AG20443 (cell line): Measurements from ENCODE around the gene B3GNT9.

Source experiments
- DNase-seq: peaks from one replicate; pipeline ENCODE4 v3.0.0; 2012; ENCODE audit warnings: low spot score, mixed read lengths

The B3GNT9 gene

DNA sequence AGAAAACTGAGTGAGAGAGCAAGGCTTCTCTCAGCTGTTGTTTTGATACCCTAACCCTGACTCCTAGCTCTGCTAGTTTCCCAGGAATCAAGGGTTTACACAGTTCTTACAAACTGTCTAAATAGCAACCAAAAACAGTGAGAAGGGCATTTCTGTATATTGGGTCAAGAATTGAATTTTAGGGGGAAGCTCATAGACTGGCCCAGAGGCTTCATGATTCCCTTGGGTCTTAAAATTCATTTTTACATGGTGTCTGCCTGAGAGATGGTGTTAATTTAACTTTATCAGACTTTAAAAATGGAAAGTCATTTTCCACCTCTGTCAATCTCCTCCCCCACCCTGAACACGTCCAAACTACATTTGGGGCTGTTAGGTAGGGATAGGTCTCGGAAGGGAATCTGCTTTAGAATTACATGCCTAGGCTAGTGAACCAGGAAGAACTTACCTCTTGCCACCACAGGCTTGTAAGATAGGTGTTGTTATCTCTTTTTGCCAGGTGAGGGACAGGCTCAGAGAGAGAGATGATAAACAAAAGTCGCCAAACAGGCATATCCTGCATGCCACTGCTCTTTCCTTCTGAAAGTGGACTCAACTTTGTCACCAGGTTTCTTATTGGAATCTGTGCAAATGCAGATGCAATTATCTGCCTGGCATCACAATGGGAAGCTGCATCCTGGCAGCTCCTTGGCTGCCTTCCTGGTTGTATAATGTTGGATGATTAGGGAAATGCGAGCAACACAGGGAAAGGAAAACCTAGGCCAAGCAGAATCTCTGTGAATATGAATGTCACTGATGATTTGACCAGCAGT lies 38.0 kb downstream of the B3GNT9 start:
- DNase-seq: no peak

- DNase-seq: no peak
Observed at GRCh38 chr16:67111951-67112444, 38.8 kb downstream of the B3GNT9 start.

DNA sequence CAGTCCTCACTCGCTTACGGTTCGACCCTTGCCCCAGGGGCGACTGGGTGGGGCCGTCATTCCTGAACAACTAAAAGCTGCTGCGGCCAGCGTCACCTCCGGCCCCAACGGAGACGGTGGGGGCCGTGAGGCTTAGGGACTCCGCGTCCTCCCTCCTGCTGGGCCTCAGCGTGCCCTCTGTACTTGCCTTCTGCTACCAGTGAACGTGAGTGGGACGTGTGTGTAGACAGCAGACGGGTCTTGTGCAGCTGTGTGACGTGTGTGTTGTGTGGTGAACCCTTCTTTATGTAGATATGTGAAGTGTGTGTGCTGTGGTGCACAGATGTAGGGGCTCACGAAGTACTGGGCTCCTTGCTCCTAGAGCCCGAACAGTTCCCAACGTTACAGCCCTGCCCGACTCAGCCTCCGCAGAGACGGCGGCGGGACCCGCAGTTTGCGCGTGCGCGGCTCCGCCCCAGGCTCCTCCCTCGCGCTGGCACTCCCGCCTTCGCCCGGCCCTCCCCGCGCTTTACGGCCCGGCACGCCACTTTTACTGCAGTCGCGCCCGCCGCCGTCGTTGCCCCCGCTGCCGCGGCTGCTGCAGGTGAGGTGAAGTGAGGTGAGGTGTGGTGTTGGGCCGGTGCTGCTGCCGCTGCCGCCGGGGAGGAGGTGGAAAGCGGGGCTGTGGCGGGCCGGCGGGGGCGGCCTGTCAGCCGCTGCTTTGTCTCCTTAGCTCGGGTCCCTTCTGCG lies 41.2 kb downstream of the B3GNT9 start, which contains the start of gene PHAF1:
PHAF1 (plus strand) TSS at position 535 of the 729 bp plus-strand sequence. CDS start 235 bp downstream, outside the sequence.
- peak; percentile 100 for DNase-seq

DNA sequence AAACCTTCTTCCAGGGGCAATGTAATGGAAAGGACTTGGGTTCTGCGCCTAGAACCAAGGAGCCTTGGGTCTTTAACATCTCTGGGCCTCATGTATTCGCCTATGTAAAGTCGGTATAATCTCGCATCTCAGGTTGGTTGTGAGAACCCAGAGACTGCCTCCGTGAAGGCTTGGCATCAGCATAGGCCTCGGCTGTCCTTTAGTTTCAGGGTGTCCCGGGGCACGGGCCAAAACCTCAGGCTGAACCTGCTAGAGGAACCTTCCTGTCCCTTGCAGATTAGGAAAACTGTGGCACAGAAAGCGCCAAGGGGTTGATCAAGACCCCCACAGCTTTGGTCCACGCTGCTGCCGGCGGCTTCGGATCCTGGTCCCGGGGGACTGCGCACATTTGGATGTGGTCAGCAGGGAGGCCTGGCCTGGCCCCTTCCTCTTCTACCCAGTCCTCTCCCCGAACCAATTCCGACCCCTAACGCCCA lies 41.8 kb downstream of the B3GNT9 start:
- no peak for DNase-seq

DNA sequence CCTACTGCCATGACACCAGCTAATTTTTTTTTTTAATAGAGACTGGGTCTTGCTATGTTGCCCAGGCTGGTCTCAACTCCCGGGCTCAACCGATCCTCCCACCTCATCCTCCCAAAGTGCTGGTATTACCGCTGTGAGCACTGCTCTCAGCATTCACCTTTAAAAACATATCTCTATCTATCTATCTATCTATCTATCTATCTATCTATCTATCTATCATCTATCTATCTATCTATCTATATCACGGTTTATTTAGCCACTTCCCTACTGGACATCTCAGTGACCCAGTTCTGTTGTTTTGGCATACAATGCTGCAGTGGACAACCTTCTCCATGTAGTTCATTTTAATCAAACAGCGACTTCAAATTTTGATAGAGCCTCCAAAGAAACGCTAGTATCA lies 42.3 kb downstream of the B3GNT9 start:
- DNase-seq: no peak

GRCh38 chr16:67105881-67106280 lies 44.9 kb downstream of the B3GNT9 start:
- no peak for DNase-seq

GRCh38 chr16:67105246-67105645 lies 45.6 kb downstream of the B3GNT9 start:
- no peak for DNase-seq

DNA sequence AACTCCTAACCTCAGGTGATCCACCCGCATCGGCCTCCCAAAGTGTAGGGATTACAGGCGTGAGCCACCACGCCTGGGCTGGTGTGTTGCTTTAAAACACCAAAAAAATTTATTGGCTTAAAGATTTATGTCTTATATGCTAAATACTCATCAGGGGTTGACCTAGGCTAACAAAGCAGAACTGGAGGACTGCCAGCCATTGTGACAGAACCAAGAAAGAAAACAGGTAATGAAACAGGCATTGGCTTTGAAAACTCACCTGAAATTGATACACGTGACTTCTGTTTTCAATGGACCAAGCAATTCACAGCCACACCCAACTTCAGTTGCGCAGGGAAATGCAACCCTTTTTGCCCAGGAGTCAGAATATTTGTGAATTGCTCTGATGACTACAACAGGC lies 46.0 kb downstream of the B3GNT9 start:
- DNase-seq: no peak

- peak; percentile 26 for DNase-seq
Observed at GRCh38 chr16:67104061-67104460, 46.7 kb downstream of the B3GNT9 start.

GRCh38 chr16:67101311-67102082 lies 49.3 kb downstream of the B3GNT9 start:
- DNase-seq: peak; percentile 33

GRCh38 chr16:67100569-67101310 lies 50.1 kb downstream of the B3GNT9 start:
- DNase-seq: peak; percentile 24

DNA sequence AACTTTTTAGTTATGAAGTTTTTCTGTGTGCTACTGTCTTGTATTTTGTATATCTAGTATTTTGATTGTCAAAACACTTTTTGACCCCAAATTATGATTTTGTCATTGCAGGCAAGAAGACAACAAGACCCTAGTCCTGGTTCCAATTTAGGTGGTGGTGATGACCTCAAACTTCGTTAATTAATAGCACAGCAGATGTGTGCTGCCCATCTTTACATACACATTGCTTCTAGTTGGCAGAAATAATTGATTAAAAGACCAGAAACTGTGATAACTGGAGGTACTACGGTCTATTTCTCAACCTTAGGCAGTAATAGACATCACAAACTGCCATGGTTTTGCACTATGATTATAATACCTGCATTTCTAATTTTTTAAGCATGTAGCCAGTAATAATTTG lies 52.2 kb downstream of the B3GNT9 start:
- DNase-seq: no peak
